Measurements from ENCODE around the gene CXCL12. TPM values are rescaled to one million over a fixed set of nuclear protein-coding genes. Genes with fewer than 3 reads are reported as not detected.

CXCL12 gene
- total RNA-seq, 4 donors from 2014 or later: 44.7 to 81.2 (median 56.9) TPM

DNA sequence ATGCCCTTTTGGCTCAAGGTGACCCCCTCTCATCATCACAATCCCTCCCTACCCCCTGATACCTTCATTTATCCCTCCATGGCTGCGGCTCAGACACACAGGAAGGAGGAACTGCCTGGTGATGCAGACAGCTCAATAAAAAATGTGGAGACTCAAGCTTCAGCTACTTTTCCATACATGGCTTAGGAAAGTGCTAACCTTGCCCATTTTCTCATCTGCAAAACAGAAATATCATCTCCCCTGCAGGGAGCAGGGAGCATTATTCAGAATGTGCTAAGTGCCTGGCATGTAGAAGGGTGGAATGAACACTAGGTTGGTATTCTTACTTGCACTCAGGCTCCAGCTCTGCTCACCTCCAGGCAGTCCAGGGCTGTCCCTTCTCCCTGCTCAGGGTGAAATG is 23.8 kb downstream of the CXCL12 start:
- no peak for ATAC-seq
- H3K4me3 ChIP-seq: no peak overlapping the region
- no peaks in the 10 kb centered on the region for H3K36me3 ChIP-seq
- H3K9me3 ChIP-seq: no peaks in the 10 kb centered on the region
- WGBS, 2 donors (ENCODE audit: low coverage in 1 of 2): 13% methylated on average over 1 of the region's 1 CpG; no CpG with 5 or more reads in 1 of the 2 donors
- peaks cover 0 to 8% (median 0%) of the 10 kb centered on the region in 3 donors for H3K4me1 ChIP-seq
- TF ChIP-seq POLR2A (IDR thresholded peaks at IDR 0.05): no peak
- TF ChIP-seq, protein P1, sequence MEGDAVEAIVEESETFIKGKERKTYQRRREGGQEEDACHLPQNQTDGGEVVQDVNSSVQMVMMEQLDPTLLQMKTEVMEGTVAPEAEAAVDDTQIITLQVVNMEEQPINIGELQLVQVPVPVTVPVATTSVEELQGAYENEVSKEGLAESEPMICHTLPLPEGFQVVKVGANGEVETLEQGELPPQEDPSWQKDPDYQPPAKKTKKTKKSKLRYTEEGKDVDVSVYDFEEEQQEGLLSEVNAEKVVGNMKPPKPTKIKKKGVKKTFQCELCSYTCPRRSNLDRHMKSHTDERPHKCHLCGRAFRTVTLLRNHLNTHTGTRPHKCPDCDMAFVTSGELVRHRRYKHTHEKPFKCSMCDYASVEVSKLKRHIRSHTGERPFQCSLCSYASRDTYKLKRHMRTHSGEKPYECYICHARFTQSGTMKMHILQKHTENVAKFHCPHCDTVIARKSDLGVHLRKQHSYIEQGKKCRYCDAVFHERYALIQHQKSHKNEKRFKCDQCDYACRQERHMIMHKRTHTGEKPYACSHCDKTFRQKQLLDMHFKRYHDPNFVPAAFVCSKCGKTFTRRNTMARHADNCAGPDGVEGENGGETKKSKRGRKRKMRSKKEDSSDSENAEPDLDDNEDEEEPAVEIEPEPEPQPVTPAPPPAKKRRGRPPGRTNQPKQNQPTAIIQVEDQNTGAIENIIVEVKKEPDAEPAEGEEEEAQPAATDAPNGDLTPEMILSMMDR (IDR thresholded peaks at IDR 0.05): no peak
- TF ChIP-seq POLR2AphosphoS5 (IDR thresholded peaks at IDR 0.05): no peak
- TF ChIP-seq EP300 (IDR thresholded peaks at IDR 0.05): no peak
- H3K27ac ChIP-seq: no peak overlapping the region
- no peaks in the 10 kb centered on the region for H3K27me3 ChIP-seq

DNA sequence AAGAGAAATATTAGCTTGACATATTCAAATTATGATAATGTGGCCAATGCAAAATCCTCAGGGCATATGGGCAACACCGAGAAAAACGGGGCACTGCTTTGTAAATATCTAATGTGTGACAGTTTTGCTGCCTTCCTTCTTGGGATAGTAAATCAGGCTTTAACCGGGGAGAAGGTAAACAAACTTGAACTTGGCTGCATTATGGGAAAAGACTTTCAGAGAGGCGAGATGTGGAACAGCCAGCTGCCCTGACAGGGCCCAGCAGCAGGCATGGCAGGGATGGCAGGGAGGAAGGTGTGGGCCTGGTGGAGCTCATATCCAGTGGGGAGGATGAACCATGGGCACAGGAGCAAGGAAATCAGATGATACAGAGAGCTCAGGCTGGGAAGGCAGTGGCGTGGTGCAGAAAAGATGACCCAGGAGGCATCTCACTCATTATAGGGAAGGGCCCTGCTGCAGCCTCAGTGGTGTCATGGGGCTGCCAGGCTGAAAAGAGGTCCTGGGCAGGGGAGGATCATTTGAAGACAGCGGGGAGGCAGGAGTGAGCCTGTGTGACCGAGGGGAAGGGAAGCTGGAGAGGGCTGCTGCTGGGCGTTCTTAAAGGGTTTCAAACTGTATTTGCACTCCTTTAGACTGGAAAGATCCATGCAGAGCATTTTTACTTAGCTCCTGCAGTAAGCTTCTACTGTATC is 26.7 kb downstream of the CXCL12 start:
- TF ChIP-seq, protein P1 (IDR thresholded peaks at IDR 0.05): no peak
- no peak for TF ChIP-seq POLR2AphosphoS5 (IDR thresholded peaks at IDR 0.05)
- no peak for TF ChIP-seq POLR2A (IDR thresholded peaks at IDR 0.05)
- TF ChIP-seq EP300 (IDR thresholded peaks at IDR 0.05): no peak
- no peak overlapping the region for H3K4me3 ChIP-seq
- WGBS, 2 donors (ENCODE audit: low coverage in 1 of 2): 63 to 66% methylated on average over 6 to 8 of the region's 8 CpGs

GRCh38 chr10:44357023-44357540 is 27.8 kb downstream of the CXCL12 start:
- Histone ChIP-seq H3K27ac (no peak overlapping the region), H3K36me3 (no peaks in the 10 kb centered on the region), H3K9me3 (no peaks in the 10 kb centered on the region), H3K4me3 (no peak overlapping the region), H3K4me1 (peaks cover 0 to 16% (median 4%) of the 10 kb centered on the region in 3 donors), H3K27me3 (no peaks in the 10 kb centered on the region)
- 76 to 83% methylated on average over 1 to 4 of the region's 10 CpGs for whole genome bisulfite sequencing, 2 donors (ENCODE audit: low coverage in 1 of 2)
- TF ChIP-seq POLR2A (IDR thresholded peaks at IDR 0.05): no peak
- TF ChIP-seq, protein P1 (IDR thresholded peaks at IDR 0.05): no peak
- no peak for TF ChIP-seq POLR2AphosphoS5 (IDR thresholded peaks at IDR 0.05)
- TF ChIP-seq EP300 (IDR thresholded peaks at IDR 0.05): no peak
- no peak for ATAC-seq

More for the DNA sequence above, 26.7 kb downstream of the CXCL12 start:
- ATAC-seq: no peak
- Histone ChIP-seq H3K4me1 (peaks cover 0 to 8% (median 0%) of the 10 kb centered on the region in 3 donors), H3K9me3 (no peaks in the 10 kb centered on the region), H3K27me3 (no peaks in the 10 kb centered on the region), H3K27ac (no peak overlapping the region), H3K36me3 (no peaks in the 10 kb centered on the region)

- 85 to 87% methylated on average over 8 to 10 of the region's 20 CpGs for WGBS, 2 donors (ENCODE audit: low coverage in 1 of 2)
- H3K27me3 ChIP-seq: no peaks in the 10 kb centered on the region
- TF ChIP-seq POLR2AphosphoS5 (IDR thresholded peaks at IDR 0.05) (no peak), POLR2A (IDR thresholded peaks at IDR 0.05) (no peak), EP300 (IDR thresholded peaks at IDR 0.05) (no peak)
- TF ChIP-seq, protein P1 (IDR thresholded peaks at IDR 0.05): no peak
- H3K4me3 ChIP-seq: no peak overlapping the region
- H3K4me1 ChIP-seq: peaks cover 0 to 21% (median 4%) of the 10 kb centered on the region in 3 donors
- no peaks in the 10 kb centered on the region for H3K9me3 ChIP-seq
- no peak overlapping the region for H3K27ac ChIP-seq
- H3K36me3 ChIP-seq: no peaks in the 10 kb centered on the region
- no peak for ATAC-seq
Measured at GRCh38 chr10:44356139-44357022, 28.5 kb downstream of the CXCL12 start.
